Activated CD4-positive, alpha-beta T cell treated with anti-CD3 and anti-CD28 coated beads, Interleukin-2, amount 50 U/mL, for 48 hours (primary cell): ENCODE data around the gene RNPEP.
"Not testable (repeated sequence)": the region's sequence is repeated elsewhere in the genome, so short reads cannot be mapped to it uniquely, and the experiment has no call there.

Source experiments
- DNase-seq, 2 experiments: peaks; one replicate each; pipeline ENCODE4 v3.0.0-alpha.2; 2020

RNPEP gene

DNA sequence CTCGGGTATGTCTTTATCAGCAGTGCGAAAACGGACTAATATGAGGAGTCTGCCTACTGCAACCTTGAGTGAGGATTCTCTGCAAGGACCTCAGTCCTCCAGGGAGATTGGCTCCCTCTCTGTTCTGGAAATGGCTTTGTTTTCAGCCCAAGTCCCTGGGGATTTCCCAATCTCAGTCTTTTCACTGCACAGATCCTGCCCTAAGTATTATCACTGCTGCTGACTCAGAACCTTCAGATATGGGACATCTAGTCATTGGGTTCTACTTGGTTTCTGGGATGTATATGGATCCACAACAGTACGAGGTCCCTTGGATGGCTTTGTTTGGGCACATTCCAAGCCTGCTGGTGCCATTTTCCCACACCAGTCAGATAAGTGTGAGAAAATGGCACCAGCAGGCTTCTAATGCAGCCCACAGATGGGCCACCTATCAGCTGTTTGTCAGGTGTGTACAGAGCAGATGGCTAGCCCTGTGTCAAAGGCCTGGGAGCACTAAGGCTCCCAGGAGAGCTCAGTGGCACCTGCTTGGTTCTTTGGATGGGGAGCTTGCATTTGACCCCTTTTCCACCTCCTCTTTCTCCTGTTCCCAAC is 55.4 kb downstream of the RNPEP start:
- no peak for DNase-seq

GRCh38 chr1:202038688-202039346 is 56.4 kb downstream of the RNPEP start:
- no peak for DNase-seq

GRCh38 chr1:202045705-202046104 is 63.3 kb downstream of the RNPEP start:
- no peak for DNase-seq

- DNase-seq, result no peak
Measured at GRCh38 chr1:202046227-202046626, 63.8 kb downstream of the RNPEP start.

GRCh38 chr1:202046748-202047708 is 64.6 kb downstream of the RNPEP start:
- DNase-seq, result no peak

GRCh38 chr1:202047977-202048376 is 65.5 kb downstream of the RNPEP start:
- DNase-seq, result no peak

GRCh38 chr1:202049129-202049528 is 66.7 kb downstream of the RNPEP start:
- no peak for DNase-seq

GRCh38 chr1:202054094-202054493 is 71.6 kb downstream of the RNPEP start:
- no peak for DNase-seq

DNA sequence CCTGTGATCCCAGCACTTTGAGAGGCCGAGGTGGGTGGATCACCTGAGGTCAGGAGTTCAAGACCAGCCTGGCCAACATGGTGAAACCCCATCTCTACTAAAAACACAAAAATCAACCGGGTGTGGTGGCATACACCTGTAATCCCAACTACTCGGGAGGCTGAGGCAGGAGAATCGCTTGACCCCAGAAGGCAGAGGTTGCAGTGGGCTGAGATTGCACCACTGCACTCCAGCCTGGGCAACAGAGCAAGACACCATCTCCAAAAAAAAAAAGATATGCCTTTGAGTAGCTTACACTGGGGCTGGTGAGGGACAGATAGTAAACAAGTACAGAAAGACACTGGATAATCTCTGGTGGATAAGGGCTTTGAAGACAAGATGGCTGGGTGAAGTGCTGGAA is 72.2 kb downstream of the RNPEP start:
- DNase-seq, result not testable (repeated sequence)
